ELF-1 (cell line): ENCODE measurements around the gene KIAA0753.
A peak's percentile ranks its signal among the peaks of the same experiment; 100 is the strongest.

Source experiments
- DNase-seq: peaks from one replicate; pipeline ENCODE4 v3.0.0-alpha.2; 2016; ENCODE audit warnings: low read depth, low spot score

Gene KIAA0753

GRCh38 chr17:6641247-6641863 lies 844 bp upstream of the KIAA0753 start:
- no peak for DNase-seq

GRCh38 chr17:6639586-6640535 lies 650 bp downstream of the KIAA0753 start:
- DNase-seq = peak; percentile 18

GRCh38 chr17:6639014-6639585 lies 1.4 kb downstream of the KIAA0753 start:
- DNase-seq = no peak

- DNase-seq = no peak
These were observed 2.2 kb downstream of the KIAA0753 start for GRCh38 chr17:6638046-6638908.

- DNase-seq = no peak
These were observed 3.1 kb downstream of the KIAA0753 start for GRCh38 chr17:6637458-6637840.

- no peak for DNase-seq
These were observed 3.7 kb downstream of the KIAA0753 start for GRCh38 chr17:6636616-6637457.

GRCh38 chr17:6636105-6636504 lies 4.4 kb downstream of the KIAA0753 start:
- no peak for DNase-seq

- no peak for DNase-seq
These were observed 7.2 kb downstream of the KIAA0753 start for GRCh38 chr17:6633263-6633662.

- DNase-seq = no peak
These were observed 8.0 kb downstream of the KIAA0753 start for GRCh38 chr17:6632530-6632929.

GRCh38 chr17:6630390-6630789 lies 10.1 kb downstream of the KIAA0753 start:
- DNase-seq = no peak

GRCh38 chr17:6627019-6627418 lies 13.5 kb downstream of the KIAA0753 start:
- DNase-seq = no peak

- no peak for DNase-seq
These were observed 13.9 kb downstream of the KIAA0753 start for GRCh38 chr17:6626616-6627015.

- DNase-seq = no peak
These were observed 16.6 kb downstream of the KIAA0753 start for GRCh38 chr17:6623941-6624340.

- no peak for DNase-seq
These were observed 29.3 kb downstream of the KIAA0753 start for GRCh38 chr17:6611231-6611630.

GRCh38 chr17:6610011-6610410 lies 30.5 kb downstream of the KIAA0753 start:
- DNase-seq = no peak

- DNase-seq = no peak
These were observed 32.2 kb downstream of the KIAA0753 start for GRCh38 chr17:6608321-6608720.

- no peak for DNase-seq
These were observed 35.4 kb downstream of the KIAA0753 start for GRCh38 chr17:6605142-6605541.

- DNase-seq = no peak
These were observed 36.7 kb downstream of the KIAA0753 start for GRCh38 chr17:6603744-6604325.

- no peak for DNase-seq
These were observed 38.4 kb downstream of the KIAA0753 start for GRCh38 chr17:6602141-6602540.

- no peak for DNase-seq
These were observed 41.1 kb downstream of the KIAA0753 start for GRCh38 chr17:6599364-6599763.
